Endothelial cell of umbilical vein (primary cell): ENCODE results near the gene TTLL9. TPM values are rescaled to one million over a fixed set of nuclear protein-coding genes. Genes with fewer than 3 reads are reported as not detected.

Source experiments
- BruUV-seq: library from RNA; stranded (reverse); fragments of 400-500 nt; replicated peaks from 2 replicates; lab custom pipeline; 2021; lab: Mats Ljungman, UMichigan
- CTCF ChIA-PET: fragments of 300-600, 350-600 bp; sonication (Branson Sonifier 250); formaldehyde crosslinking; loops from one replicate; lab custom pipeline; 2021; ENCODE audit warnings: antibody characterized with exemption, inconsistent platforms; lab: Charles Lee
- POLR2A ChIA-PET: fragments of 300-600, 350-600 bp; sonication (Branson Sonifier 250); formaldehyde crosslinking; loops from one replicate; lab custom pipeline; 2021; ENCODE audit warnings: antibody characterized with exemption, inconsistent platforms; lab: Charles Lee
- DNase-seq: peaks from one replicate; pipeline ENCODE4 v3.0.0-alpha.2; 2011; ENCODE audit warnings: low read depth, low spot score
- FAIRE-seq: peaks from 2 replicates; lab custom pipeline; 2011; peaks lifted over from hg19 to GRCh38; lab: Jason Lieb, UNC
- H2AFZ ChIP-seq: 2 replicates; pipeline ENCODE4 v1.6.0; 2012; ENCODE audit warnings: low read depth, low read length, control low read depth, inconsistent platforms
- H3K27ac ChIP-seq: 2 replicates; pipeline ENCODE4 v1.5.1; 2011; ENCODE audit warnings: low read depth, mild to moderate bottlenecking, control low read depth, low read length, moderate library complexity; ENCODE audit not compliant: insufficient read depth
- H3K27me3 ChIP-seq, 2 experiments: 2 replicates each; pipeline versions ENCODE4 v1.6.0 to v1.6.1; 2011; ENCODE audit warnings: low read length in 2 of 2, mixed read lengths in 1 of 2; ENCODE audit not compliant: control insufficient read depth in 2 of 2, insufficient read depth in 2 of 2
- H3K36me3 ChIP-seq, 2 experiments: 2 replicates in 1 of 2; 3 replicates in 1 of 2; pipeline ENCODE4 v1.5.1; 2011; ENCODE audit warnings: low read length in 2 of 2, mild to moderate bottlenecking in 1 of 2, moderate library complexity in 1 of 2; ENCODE audit not compliant: control insufficient read depth in 2 of 2, insufficient read depth in 2 of 2; ENCODE audit errors: extremely low read depth in 1 of 2
- H3K4me1 ChIP-seq: 3 replicates; pipeline ENCODE4 v1.5.1; 2011; ENCODE audit warnings: mild to moderate bottlenecking, low read length; ENCODE audit not compliant: control insufficient read depth, insufficient read depth; ENCODE audit errors: extremely low read depth
- H3K4me2 ChIP-seq: 2 replicates; pipeline ENCODE4 v1.6.1; 2011; ENCODE audit warnings: low read length, control low read depth, mixed read lengths; ENCODE audit not compliant: insufficient read depth
- H3K4me3 ChIP-seq, 3 experiments: fragments of 200-600 bp in 1 of 3; sonication (generic), shearing (Covaris generic) in 1 of 3; replicated peaks in 1 of 3; 2 replicates each; pipeline ENCODE4 v1.5.1; 2011 to 2016; ENCODE audit warnings: control low read depth in 3 of 3, low read length in 3 of 3, mild to moderate bottlenecking in 2 of 3, inconsistent platforms in 1 of 3, low read depth in 1 of 3, moderate library complexity in 1 of 3; ENCODE audit not compliant: insufficient read depth in 1 of 3
- H3K79me2 ChIP-seq: 2 replicates; pipeline ENCODE4 v1.6.0; 2012; ENCODE audit warnings: low read length, inconsistent platforms; ENCODE audit not compliant: control insufficient read depth, insufficient read depth
- H3K9ac ChIP-seq: replicated peaks from 2 replicates; pipeline ENCODE3; 2011; ENCODE audit warnings: low read length, control low read depth; ENCODE audit not compliant: insufficient read depth; ENCODE audit errors: extremely low read depth
- H3K9me1 ChIP-seq: replicated peaks from 3 replicates; pipeline ENCODE4 v1.6.0; 2011; ENCODE audit warnings: mild to moderate bottlenecking, low read length; ENCODE audit not compliant: control insufficient read depth, insufficient read depth; ENCODE audit errors: extremely low read depth
- H3K9me3 ChIP-seq: replicated peaks from 2 replicates; pipeline ENCODE4 v1.5.1; 2012; ENCODE audit warnings: low read length, inconsistent platforms; ENCODE audit not compliant: control insufficient read depth, insufficient read depth
- H4K20me1 ChIP-seq: replicated peaks from 2 replicates; pipeline ENCODE3; 2011; ENCODE audit warnings: mild to moderate bottlenecking, low read length; ENCODE audit not compliant: control insufficient read depth, insufficient read depth; ENCODE audit errors: extremely low read depth
- EZH2 ChIP-seq: IDR thresholded peaks from 2 replicates; pipeline ENCODE4 v1.6.1; 2012; ENCODE audit warnings: borderline replicate concordance, low read depth, mild to moderate bottlenecking, moderate library complexity, low read length, inconsistent platforms; ENCODE audit not compliant: severe bottlenecking
- FOS ChIP-seq: IDR thresholded peaks from 2 replicates; pipeline ENCODE4 v1.6.1; 2011; ENCODE audit warnings: mild to moderate bottlenecking, low read length, moderate library complexity, borderline replicate concordance; ENCODE audit not compliant: insufficient read depth
- GATA2 ChIP-seq: IDR thresholded peaks from 2 replicates; pipeline ENCODE4 v1.7.0; 2011; ENCODE audit warnings: low read depth, mild to moderate bottlenecking, moderate library complexity, mixed read lengths, low read length; ENCODE audit not compliant: insufficient read length, insufficient read depth
- JUN ChIP-seq: IDR thresholded peaks from 2 replicates; pipeline ENCODE4 v1.6.1; 2011; ENCODE audit warnings: borderline replicate concordance, low read depth; ENCODE audit not compliant: insufficient read length, insufficient read depth
- MYC ChIP-seq: IDR thresholded peaks from one replicate; pipeline ENCODE4 v1.6.1; 2011; ENCODE audit warnings: mild to moderate bottlenecking, low read depth, low read length
- POLR2A ChIP-seq: IDR thresholded peaks from 2 replicates; pipeline ENCODE4 v1.6.1; 2012; ENCODE audit warnings: low read depth, mild to moderate bottlenecking, control low read depth, low read length
- POLR2AphosphoS5 ChIP-seq: IDR thresholded peaks from 2 replicates; pipeline ENCODE4 v1.6.1; 2012; ENCODE audit warnings: low read depth, mild to moderate bottlenecking, control low read depth, low read length, moderate library complexity; ENCODE audit not compliant: insufficient read depth
- dilution Hi-C: fragments of 300-500 bp; cut with MboI; formaldehyde crosslinking; loops from one replicate; pipeline ENCODE4 v1.15.0; 2019; ENCODE audit warnings: low sequenced_read_pairs; ENCODE audit not compliant: extremely low pct_ligation_motif_present
- intact Hi-C: fragments of 100-400 bp; cut with micrococcal nuclease; formaldehyde crosslinking; loops from one replicate; pipeline ENCODE4 v1.10.0; 2022
- polyA plus RNA-seq, 4 experiments: library from polyadenylated mRNA; depleted of rRNA in 3 of 4; stranded (reverse) in 3 of 4; unstranded in 1 of 4; fragments of >200 nt; gene quantifications; 2 replicates each; pipeline versions ENCODE4 v1.2.1 to v1.2.3, GENCODE V29; 2011 to 2012; ENCODE audit warnings: missing spikeins in 1 of 4
- total RNA-seq: library from RNA; stranded (reverse); gene quantifications from 2 replicates; pipeline ENCODE4 v1.2.3, GENCODE V29; 2021
- TF ChIP-seq, protein P1 (sequence below): IDR thresholded peaks from 2 replicates; pipeline ENCODE4 v1.6.1; 2011; ENCODE audit not compliant: insufficient read depth, insufficient read length
- TF ChIP-seq, protein P2 (sequence below), 2 donors: IDR thresholded peaks; 1 replicate in 1 of 2; 2 replicates in 1 of 2; pipeline ENCODE4 v1.5.1; 2011; ENCODE audit warnings: low read length in 2 of 2, mild to moderate bottlenecking in 2 of 2, moderate library complexity in 2 of 2, control low read depth in 1 of 2, inconsistent platforms in 1 of 2, low read depth in 1 of 2; ENCODE audit not compliant: insufficient read depth in 1 of 2; ENCODE audit errors: extremely low read depth in 1 of 2

TTLL9 gene
- total and polyA plus RNA-seq, 2 donors (not counting 3 experiments of a cell fraction or from before 2014, with no cell fraction given): 0.03 TPM; not detected in 1

DNA sequence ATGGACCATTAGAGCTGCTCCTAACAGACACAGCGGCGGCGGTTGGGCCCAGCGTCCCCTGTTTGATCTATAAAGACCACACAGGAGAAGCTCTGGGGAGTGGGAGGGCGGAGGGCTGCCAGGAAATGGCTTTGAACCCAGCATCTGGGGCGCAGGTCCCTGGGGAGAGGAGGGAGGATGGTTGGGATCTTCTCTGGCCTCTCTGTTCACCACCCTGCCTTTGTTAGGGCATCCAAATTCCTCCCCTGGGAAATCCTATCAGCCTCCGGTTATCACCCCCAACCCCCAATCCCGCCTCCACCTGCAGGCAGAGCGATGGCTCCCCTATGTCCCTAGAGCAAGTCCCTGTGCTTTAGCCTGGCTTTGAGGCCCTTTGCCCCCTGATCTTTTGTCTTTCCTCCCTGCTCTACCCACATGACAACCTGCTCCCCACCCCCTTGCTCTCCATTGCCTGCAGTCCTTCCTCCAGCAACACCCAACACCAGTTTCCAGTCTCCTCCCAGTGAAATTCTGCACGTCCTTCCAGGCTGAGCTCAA, 104.6 kb downstream of the TTLL9 start:
- Histone ChIP-seq H3K4me1 (no peaks in the 10 kb centered on the region), H3K79me2 (no peaks in the 10 kb centered on the region), H3K4me2 (no peak overlapping the region), H3K4me3 (no peak overlapping the region), H3K36me3 (no peaks in the 10 kb centered on the region), H3K9me3 (no peaks in the 10 kb centered on the region), H3K27me3 (peaks cover 3 to 11% of the 10 kb centered on the region in 2 experiments), H3K27ac (no peak overlapping the region), H3K9me1 (no peaks in the 10 kb centered on the region), H3K9ac (no peak overlapping the region), H2AFZ (no peak overlapping the region), H4K20me1 (no peaks in the 10 kb centered on the region)
- FAIRE-seq: no peak
- no peak for DNase-seq
- TF ChIP-seq EZH2 (no peak), POLR2A (no peak), FOS (no peak), GATA2 (no peak), JUN (no peak), MYC (no peak), POLR2AphosphoS5 (no peak)
- TF ChIP-seq, protein P1, sequence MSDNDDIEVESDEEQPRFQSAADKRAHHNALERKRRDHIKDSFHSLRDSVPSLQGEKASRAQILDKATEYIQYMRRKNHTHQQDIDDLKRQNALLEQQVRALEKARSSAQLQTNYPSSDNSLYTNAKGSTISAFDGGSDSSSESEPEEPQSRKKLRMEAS: no peak
- TF ChIP-seq, protein P2, sequence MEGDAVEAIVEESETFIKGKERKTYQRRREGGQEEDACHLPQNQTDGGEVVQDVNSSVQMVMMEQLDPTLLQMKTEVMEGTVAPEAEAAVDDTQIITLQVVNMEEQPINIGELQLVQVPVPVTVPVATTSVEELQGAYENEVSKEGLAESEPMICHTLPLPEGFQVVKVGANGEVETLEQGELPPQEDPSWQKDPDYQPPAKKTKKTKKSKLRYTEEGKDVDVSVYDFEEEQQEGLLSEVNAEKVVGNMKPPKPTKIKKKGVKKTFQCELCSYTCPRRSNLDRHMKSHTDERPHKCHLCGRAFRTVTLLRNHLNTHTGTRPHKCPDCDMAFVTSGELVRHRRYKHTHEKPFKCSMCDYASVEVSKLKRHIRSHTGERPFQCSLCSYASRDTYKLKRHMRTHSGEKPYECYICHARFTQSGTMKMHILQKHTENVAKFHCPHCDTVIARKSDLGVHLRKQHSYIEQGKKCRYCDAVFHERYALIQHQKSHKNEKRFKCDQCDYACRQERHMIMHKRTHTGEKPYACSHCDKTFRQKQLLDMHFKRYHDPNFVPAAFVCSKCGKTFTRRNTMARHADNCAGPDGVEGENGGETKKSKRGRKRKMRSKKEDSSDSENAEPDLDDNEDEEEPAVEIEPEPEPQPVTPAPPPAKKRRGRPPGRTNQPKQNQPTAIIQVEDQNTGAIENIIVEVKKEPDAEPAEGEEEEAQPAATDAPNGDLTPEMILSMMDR (IDR thresholded peaks at IDR 0.05; ENCODE audit: extremely low read depth in 1 of 2, insufficient read depth in 1 of 2, low read depth in 1 of 2, low read length in 2 of 2): no peak
- dilution Hi-C loops: no loop called here
- ChIA-PET POLR2A (interaction anchor here (0.6 kb wide), 1 partner anchor 51 kb away, joined by 4 read pairs; no protein-coding TSS in a partner anchor), CTCF (interaction anchor here (1.0 to 1.2 kb wide), 2 partner anchors 23 to 50 kb away, joined by 3 read pairs; partner anchors contain the start of gene PDRG1)
- intact Hi-C loops: no loop called here
- no TSS peak for BruUV-seq
